ENCODE measurements around the gene HLCS.

DNA sequence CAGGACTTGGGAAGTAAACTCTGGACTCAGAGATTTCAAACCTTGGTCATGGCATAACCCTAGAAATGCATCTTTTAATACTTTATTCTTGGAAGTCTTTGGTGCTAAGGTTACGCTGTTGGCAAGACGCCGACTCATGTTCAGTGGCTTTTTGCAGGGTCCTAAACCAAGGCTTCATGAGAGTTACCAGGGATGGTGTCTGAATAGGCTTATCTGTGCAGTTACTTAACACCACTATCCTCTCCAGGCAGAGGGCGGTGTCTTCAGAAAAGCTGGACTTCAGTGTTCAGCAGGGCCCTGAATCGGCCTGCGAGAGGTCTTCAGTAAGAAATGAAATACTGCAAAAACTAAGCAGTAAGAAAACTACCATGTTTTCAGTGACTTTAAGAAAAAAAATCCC, 209.3 kb downstream of the HLCS start:
- TF ChIP-seq, protein P1, sequence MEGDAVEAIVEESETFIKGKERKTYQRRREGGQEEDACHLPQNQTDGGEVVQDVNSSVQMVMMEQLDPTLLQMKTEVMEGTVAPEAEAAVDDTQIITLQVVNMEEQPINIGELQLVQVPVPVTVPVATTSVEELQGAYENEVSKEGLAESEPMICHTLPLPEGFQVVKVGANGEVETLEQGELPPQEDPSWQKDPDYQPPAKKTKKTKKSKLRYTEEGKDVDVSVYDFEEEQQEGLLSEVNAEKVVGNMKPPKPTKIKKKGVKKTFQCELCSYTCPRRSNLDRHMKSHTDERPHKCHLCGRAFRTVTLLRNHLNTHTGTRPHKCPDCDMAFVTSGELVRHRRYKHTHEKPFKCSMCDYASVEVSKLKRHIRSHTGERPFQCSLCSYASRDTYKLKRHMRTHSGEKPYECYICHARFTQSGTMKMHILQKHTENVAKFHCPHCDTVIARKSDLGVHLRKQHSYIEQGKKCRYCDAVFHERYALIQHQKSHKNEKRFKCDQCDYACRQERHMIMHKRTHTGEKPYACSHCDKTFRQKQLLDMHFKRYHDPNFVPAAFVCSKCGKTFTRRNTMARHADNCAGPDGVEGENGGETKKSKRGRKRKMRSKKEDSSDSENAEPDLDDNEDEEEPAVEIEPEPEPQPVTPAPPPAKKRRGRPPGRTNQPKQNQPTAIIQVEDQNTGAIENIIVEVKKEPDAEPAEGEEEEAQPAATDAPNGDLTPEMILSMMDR (IDR thresholded peaks at IDR 0.05; ENCODE audit: extremely low read depth in 1 of 2, insufficient read depth in 1 of 2, low read depth in 1 of 2, low read length in 2 of 2): no peak
- no peak for TF ChIP-seq POLR2A (IDR thresholded peaks at IDR 0.05; ENCODE audit: low read depth, low read length)

All from endothelial cell of umbilical vein (primary cell).